ENCODE results near the gene AKAP6. TPM values are rescaled to one million over a fixed set of nuclear protein-coding genes. Genes with fewer than 3 reads are reported as not detected.

Gene AKAP6
- total RNA-seq, 4 donors from 2014 or later: 2.0 to 11.0 (median 4.2) TPM

GRCh38 chr14:32823706-32824105, 494.6 kb downstream of the AKAP6 start:
- H3K36me3 ChIP-seq: no peaks in the 10 kb centered on the region
- DNase-seq (ENCODE audit: low spot score in 2 of 2): no peak
- H3K4me3 ChIP-seq: no peak overlapping the region
- no peak for TF ChIP-seq POLR2AphosphoS5 (IDR thresholded peaks at IDR 0.05)
- no peak for TF ChIP-seq EP300 (IDR thresholded peaks at IDR 0.05)
- TF ChIP-seq CTCF (IDR thresholded peaks at IDR 0.05): no peak
- no peaks in the 10 kb centered on the region for H3K9me3 ChIP-seq
- WGBS: 73% methylated on average over 5 of the region's 5 CpGs
- H3K27me3 ChIP-seq: no peaks in the 10 kb centered on the region
- H3K4me1 ChIP-seq: no peaks in the 10 kb centered on the region
- no peak overlapping the region for H3K27ac ChIP-seq

GRCh38 chr14:32824195-32824594, 495.1 kb downstream of the AKAP6 start:
- WGBS: 63% methylated on average over 3 of the region's 3 CpGs
- DNase-seq (ENCODE audit: low spot score in 2 of 2): no peak
- no peaks in the 10 kb centered on the region for H3K9me3 ChIP-seq
- no peaks in the 10 kb centered on the region for H3K4me1 ChIP-seq
- H3K27me3 ChIP-seq: no peaks in the 10 kb centered on the region
- no peaks in the 10 kb centered on the region for H3K36me3 ChIP-seq
- H3K4me3 ChIP-seq: no peak overlapping the region
- H3K27ac ChIP-seq: no peak overlapping the region
- TF ChIP-seq EP300 (IDR thresholded peaks at IDR 0.05): no peak
- no peak for TF ChIP-seq POLR2A (IDR thresholded peaks at IDR 0.05)
- no peak for TF ChIP-seq CTCF (IDR thresholded peaks at IDR 0.05)

GRCh38 chr14:32825058-32825457, 496.0 kb downstream of the AKAP6 start:
- Histone ChIP-seq H3K4me1 (no peaks in the 10 kb centered on the region), H3K36me3 (no peaks in the 10 kb centered on the region), H3K27me3 (no peaks in the 10 kb centered on the region), H3K9me3 (no peaks in the 10 kb centered on the region), H3K27ac (no peak overlapping the region), H3K4me3 (no peak overlapping the region)
- TF ChIP-seq POLR2AphosphoS5 (IDR thresholded peaks at IDR 0.05) (no peak), EP300 (IDR thresholded peaks at IDR 0.05) (no peak), POLR2A (IDR thresholded peaks at IDR 0.05) (no peak), CTCF (IDR thresholded peaks at IDR 0.05) (no peak)
- DNase-seq (ENCODE audit: low spot score in 2 of 2): no peak
- WGBS: 75% methylated on average over 4 of the region's 4 CpGs

GRCh38 chr14:32826404-32827082, 497.4 kb downstream of the AKAP6 start:
- Histone ChIP-seq H3K27me3 (no peaks in the 10 kb centered on the region), H3K9me3 (no peaks in the 10 kb centered on the region), H3K27ac (no peak overlapping the region), H3K4me3 (no peak overlapping the region), H3K36me3 (no peaks in the 10 kb centered on the region), H3K4me1 (no peaks in the 10 kb centered on the region)
- DNase-seq (ENCODE audit: low spot score in 2 of 2): no peak
- TF ChIP-seq EP300 (IDR thresholded peaks at IDR 0.05): no peak
- TF ChIP-seq CTCF (IDR thresholded peaks at IDR 0.05): no peak
- no peak for TF ChIP-seq POLR2A (IDR thresholded peaks at IDR 0.05)
- no peak for TF ChIP-seq POLR2AphosphoS5 (IDR thresholded peaks at IDR 0.05)
- WGBS: 54% methylated on average over 9 of the region's 9 CpGs

GRCh38 chr14:32827514-32827913, 498.4 kb downstream of the AKAP6 start:
- no peak for DNase-seq (ENCODE audit: low spot score in 2 of 2)
- Histone ChIP-seq H3K36me3 (no peaks in the 10 kb centered on the region), H3K27ac (no peak overlapping the region), H3K4me1 (no peaks in the 10 kb centered on the region), H3K9me3 (no peaks in the 10 kb centered on the region), H3K4me3 (no peak overlapping the region), H3K27me3 (no peaks in the 10 kb centered on the region)
- WGBS: 76% methylated on average over 3 of the region's 3 CpGs
- TF ChIP-seq POLR2AphosphoS5 (IDR thresholded peaks at IDR 0.05) (no peak), POLR2A (IDR thresholded peaks at IDR 0.05) (no peak), CTCF (IDR thresholded peaks at IDR 0.05) (no peak), EP300 (IDR thresholded peaks at IDR 0.05) (no peak)
